AG09309 (cell line): Measurements from ENCODE around the gene ASL.
"Not testable (repeated sequence)": the region's sequence is repeated elsewhere in the genome, so short reads cannot be mapped to it uniquely, and the experiment has no call there.

ENCODE experiments used
- DNase-seq: peaks from one replicate; pipeline ENCODE4 v3.0.0-alpha.2; 2010; ENCODE audit warnings: low read depth
- H3K4me3 ChIP-seq: 2 replicates; pipeline ENCODE4 v1.5.1; 2011; ENCODE audit warnings: mild to moderate bottlenecking, low read depth, low read length, moderate library complexity; ENCODE audit not compliant: control insufficient read depth
- TF ChIP-seq, protein P1 (sequence below): IDR thresholded peaks from 2 replicates; pipeline ENCODE4 v1.5.1; 2011; ENCODE audit warnings: mild to moderate bottlenecking, low read depth, low read length, inconsistent platforms; ENCODE audit not compliant: insufficient read depth, control insufficient read depth; ENCODE audit errors: missing control alignments

ASL gene

DNA sequence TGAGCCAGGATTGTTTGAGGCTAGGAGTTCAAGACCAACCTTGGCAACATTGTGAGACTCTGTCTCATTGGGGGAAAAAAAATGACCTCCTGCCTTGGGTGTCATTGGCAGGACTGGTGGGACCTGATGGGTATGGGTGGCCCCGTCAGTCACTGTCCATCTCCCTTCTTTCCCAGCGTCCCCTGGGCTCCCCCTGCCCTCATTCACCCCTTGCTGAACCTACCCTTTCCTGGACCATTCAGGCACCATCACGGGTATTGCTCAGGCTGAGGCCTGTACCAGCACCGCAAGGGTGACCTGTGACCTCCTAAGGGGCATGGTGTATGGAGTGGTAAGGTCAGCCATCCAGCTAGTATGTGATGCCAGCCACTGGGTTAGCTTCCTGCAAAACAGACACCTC is 19.4 kb downstream of the ASL start:
- DNase-seq: no peak
- TF ChIP-seq, protein P1, sequence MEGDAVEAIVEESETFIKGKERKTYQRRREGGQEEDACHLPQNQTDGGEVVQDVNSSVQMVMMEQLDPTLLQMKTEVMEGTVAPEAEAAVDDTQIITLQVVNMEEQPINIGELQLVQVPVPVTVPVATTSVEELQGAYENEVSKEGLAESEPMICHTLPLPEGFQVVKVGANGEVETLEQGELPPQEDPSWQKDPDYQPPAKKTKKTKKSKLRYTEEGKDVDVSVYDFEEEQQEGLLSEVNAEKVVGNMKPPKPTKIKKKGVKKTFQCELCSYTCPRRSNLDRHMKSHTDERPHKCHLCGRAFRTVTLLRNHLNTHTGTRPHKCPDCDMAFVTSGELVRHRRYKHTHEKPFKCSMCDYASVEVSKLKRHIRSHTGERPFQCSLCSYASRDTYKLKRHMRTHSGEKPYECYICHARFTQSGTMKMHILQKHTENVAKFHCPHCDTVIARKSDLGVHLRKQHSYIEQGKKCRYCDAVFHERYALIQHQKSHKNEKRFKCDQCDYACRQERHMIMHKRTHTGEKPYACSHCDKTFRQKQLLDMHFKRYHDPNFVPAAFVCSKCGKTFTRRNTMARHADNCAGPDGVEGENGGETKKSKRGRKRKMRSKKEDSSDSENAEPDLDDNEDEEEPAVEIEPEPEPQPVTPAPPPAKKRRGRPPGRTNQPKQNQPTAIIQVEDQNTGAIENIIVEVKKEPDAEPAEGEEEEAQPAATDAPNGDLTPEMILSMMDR: no peak
- no peak overlapping the region for H3K4me3 ChIP-seq

DNA sequence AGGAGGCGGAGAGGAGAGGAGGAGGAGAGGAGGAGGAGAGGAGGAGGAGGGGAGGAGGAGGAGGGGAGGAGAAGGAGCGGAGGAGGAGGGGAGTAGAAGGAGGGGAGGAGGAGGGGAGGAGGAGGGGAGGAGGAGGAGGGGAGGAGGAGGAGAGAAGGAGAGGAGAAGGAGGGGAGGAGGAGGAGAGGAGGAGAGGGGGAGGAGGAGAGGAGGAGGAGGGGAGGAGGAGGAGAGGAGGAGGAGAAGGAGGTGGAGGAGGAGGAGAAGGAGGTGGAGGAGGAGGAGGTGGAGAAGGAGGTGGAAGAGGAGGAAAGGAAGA is 23.6 kb downstream of the ASL start:
- TF ChIP-seq, protein P1: no peak
- DNase-seq: no peak

DNA sequence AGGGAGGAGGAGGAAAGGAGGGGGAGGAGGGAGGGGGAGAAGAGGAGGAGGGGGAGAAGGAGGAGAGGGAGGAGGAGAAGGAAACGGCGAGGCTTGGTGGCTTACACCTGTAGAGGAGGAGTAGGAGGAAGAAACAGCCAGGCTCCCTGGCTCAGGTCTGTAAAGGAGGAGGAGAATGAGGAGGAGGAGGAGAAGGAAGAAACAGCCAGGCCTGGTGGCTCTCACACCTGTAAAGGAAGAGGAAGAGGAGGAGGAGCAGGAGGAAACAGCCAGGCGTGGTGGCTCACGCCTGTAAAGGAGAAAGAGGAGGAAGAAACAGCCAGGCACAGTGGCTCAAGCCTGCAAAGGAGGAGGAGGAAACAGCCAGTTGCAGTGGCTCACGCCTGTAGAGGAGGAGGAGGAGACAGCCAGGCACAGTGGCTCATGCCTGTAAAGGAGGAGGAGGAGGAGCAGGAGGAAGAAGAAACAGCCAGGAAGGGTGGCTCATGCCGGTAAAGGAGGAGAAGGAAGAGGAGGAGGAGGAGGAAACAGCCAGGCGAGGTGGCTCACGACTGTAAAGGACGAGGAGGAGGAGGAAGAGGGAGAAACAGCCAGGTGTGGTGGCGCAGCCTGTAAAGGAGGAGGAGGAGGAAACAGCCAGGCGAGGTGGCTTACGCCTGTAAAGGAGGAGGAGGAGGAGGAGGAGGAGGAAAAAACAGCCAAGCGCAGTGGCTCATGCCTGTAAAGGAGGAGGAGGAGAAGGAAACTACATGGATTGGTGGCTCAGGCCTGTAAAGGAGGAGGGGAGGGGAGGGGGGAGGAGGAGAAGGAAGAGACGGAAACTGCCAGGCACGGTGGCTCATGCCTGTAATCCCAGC is 24.2 kb downstream of the ASL start:
- peak; percentile 72 for DNase-seq
- H3K4me3 ChIP-seq: peak overlapping the region; percentile 62
- TF ChIP-seq, protein P1: no peak

More for the DNA sequence above, 23.6 kb downstream of the ASL start:
- H3K4me3 ChIP-seq: peak overlapping the region; percentile 62

DNA sequence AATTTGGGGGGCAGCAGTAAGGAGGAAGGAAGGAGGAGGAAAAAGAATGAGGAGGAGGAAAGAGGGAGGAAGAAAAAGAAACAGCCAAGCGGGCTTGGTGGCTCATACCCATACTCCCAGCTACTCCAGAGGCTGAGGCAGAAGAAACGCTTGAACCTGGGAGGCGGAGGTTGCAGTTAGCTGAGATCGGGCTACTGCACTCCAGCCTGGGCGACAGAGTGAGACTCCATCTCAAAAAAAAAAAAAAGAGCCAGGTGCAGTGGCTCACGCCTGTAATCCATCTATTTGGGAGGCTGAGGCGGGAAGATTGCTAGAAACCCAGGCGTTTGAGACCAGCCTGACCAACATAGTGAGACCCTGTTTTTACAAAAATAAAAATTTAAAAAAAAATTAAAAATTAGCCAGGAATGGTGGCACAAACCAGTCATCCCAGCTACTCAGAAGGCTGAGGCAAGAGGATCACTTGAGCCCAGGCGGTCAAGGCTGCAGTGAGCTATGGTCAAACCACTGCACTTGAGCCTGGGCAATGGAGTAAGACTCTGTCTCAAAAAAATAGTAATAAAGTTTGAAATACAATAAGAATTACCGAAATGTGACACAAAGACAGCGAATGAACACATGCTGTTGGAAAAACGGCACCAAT is 24.9 kb downstream of the ASL start:
- TF ChIP-seq, protein P1: no peak
- DNase-seq: no peak
- peak overlapping the region; percentile 62 for H3K4me3 ChIP-seq

DNA sequence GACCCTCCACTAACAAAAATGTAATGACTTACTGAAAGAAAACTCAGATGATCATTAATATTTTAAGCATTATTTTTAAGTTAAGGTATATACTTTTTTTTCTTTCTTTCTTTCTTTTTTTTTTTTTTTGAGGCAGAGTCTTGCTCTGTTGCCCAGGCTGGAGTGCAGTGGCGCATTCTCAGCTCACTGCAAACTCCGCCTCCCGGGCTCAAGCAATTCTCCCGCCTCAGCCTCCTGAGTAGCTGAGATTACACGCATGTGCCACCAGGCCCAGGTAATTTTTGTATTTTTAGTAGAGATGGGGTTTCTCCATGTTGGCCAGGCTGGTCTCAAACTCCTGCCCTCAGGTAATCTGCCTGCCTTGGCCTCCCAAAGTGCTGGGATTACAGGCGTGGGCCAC is 26.5 kb downstream of the ASL start:
- not testable (repeated sequence) for H3K4me3 ChIP-seq

DNA sequence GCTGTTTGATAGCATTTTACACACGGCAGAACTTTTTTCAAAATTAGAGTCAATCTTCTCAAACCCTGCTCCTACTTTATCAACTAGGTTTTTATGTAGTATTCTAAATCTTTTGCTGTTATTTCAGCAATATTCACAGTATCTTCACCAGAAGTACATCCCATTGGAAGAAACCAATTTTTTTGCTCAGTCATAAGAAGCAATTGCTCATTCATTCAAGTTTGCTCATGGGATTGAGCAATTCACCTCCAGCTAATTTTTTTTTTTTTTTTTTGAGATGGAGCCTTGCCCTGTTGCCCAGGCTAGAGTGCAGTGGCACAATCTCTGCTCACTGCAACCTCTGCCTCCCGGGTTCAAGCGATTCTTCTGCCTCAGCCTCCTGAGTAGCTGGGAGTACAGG is 28.4 kb downstream of the ASL start:
- DNase-seq: peak; percentile 45
- H3K4me3 ChIP-seq: not testable (repeated sequence)

More for the DNA sequence above, 26.5 kb downstream of the ASL start:
- not testable (repeated sequence) for DNase-seq

DNA sequence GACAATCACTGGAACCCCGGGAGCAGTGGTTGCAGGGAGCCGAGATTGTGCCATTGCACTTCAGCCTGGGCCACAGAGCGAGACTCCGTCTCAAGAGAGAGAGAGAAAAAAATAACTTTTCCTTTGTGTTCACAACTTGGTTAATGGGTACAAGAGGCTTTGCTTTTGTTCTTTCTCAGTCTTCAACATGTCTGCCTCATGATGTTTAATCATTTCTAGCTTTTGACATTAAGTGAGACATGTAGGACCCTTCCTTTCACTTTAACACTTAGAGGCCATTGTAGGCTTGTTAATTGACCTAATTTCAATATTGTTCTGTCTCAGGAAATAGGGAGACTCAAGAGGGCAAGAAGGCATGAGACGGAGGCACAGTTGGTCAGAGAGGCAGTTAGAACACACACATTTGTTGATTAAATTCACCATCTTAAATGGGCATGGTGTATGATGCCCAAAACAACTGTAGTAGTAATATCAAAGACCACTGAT is 29.7 kb downstream of the ASL start:
- no peak overlapping the region for H3K4me3 ChIP-seq
- no peak for DNase-seq
- TF ChIP-seq, protein P1: no peak

DNA sequence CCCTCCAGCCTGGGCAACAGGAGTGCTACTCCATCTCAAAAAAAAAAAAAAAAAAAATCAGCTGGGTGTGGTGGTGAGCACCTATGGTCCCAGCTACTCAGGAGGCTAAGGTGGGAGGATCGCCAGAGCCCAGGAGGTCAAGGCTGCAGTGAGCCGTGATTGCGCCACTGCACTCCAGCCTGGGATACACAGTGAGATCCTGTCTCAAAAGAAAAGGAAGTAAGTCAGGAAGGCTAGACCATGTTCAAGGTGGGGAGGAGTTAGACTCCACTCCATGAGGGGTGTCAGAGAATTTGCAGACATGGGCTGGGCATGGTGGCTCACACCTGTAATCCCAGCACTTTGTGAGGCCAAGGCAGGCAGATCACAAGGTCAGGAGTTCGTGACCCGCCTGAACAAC is 32.8 kb downstream of the ASL start:
- DNase-seq, H3K4me3 ChIP-seq: not testable (repeated sequence)
